Hippocampal formation (tissue), 2 donors: Measurements from ENCODE around the gene PRKCH.

ENCODE experiments used
- DNase-seq, 2 donors: peaks; one replicate each; lab custom pipeline; 2025; lab: John Stamatoyannopoulos, UW

PRKCH gene

GRCh38 chr14:61321385-61322010 lies at the start of gene PRKCH:
Gene PRKCH (plus strand): TSS chr14:61321579. CDS start chr14:61322102, 523 bp downstream.
- DNase-seq, result no peak

- DNase-seq, result no peak
Observed at GRCh38 chr14:61277232-61277631, 44.1 kb upstream of the PRKCH start.

GRCh38 chr14:61277784-61278183 lies 43.6 kb upstream of the PRKCH start:
- no peak for DNase-seq

GRCh38 chr14:61279082-61279481 lies 42.3 kb upstream of the PRKCH start:
- DNase-seq, result no peak

- DNase-seq, result no peak
Observed at GRCh38 chr14:61280092-61280525, 41.3 kb upstream of the PRKCH start.

- no peak for DNase-seq
Observed at GRCh38 chr14:61280526-61281185, 40.7 kb upstream of the PRKCH start.

GRCh38 chr14:61281186-61281947 lies 40.0 kb upstream of the PRKCH start, which contains the start of gene TMEM30B:
Gene TMEM30B (minus strand): TSS chr14:61281338. CDS start chr14:61281147, 191 bp downstream.
- no peak for DNase-seq

GRCh38 chr14:61281948-61282275 lies 39.5 kb upstream of the PRKCH start:
- no peak for DNase-seq

GRCh38 chr14:61282746-61283145 lies 38.6 kb upstream of the PRKCH start:
- DNase-seq, result no peak

- DNase-seq, result no peak
Observed at GRCh38 chr14:61284001-61284400, 37.4 kb upstream of the PRKCH start.

GRCh38 chr14:61285364-61285763 lies 36.0 kb upstream of the PRKCH start:
- no peak for DNase-seq

GRCh38 chr14:61287196-61287595 lies 34.2 kb upstream of the PRKCH start:
- no peak for DNase-seq

- DNase-seq, result no peak
Observed at GRCh38 chr14:61288228-61288627, 33.2 kb upstream of the PRKCH start.

- no peak for DNase-seq
Observed at GRCh38 chr14:61288720-61289119, 32.7 kb upstream of the PRKCH start.

- DNase-seq, result no peak
Observed at GRCh38 chr14:61290701-61291100, 30.7 kb upstream of the PRKCH start.

- DNase-seq, result no peak
Observed at GRCh38 chr14:61296151-61296550, 25.2 kb upstream of the PRKCH start.

- peak in 1 of 2 donors; percentile 30 for DNase-seq
Observed at GRCh38 chr14:61296719-61297502, 24.5 kb upstream of the PRKCH start.

- DNase-seq, result no peak
Observed at GRCh38 chr14:61297581-61297980, 23.8 kb upstream of the PRKCH start.

- DNase-seq, result no peak
Observed at GRCh38 chr14:61298824-61299223, 22.6 kb upstream of the PRKCH start.

- no peak for DNase-seq
Observed at GRCh38 chr14:61300209-61300608, 21.2 kb upstream of the PRKCH start.

GRCh38 chr14:61300754-61301153 lies 20.6 kb upstream of the PRKCH start:
- DNase-seq, result no peak

- DNase-seq, result no peak
Observed at GRCh38 chr14:61304688-61305087, 16.7 kb upstream of the PRKCH start.
